GM23248 (cell line): ENCODE results near the gene LRMDA. TPM values are rescaled to one million over a fixed set of nuclear protein-coding genes. Genes with fewer than 3 reads are reported as not detected.
A peak's percentile ranks its signal among the peaks of the same experiment; 100 is the strongest.

Source experiments
- DNase-seq: peaks from one replicate; pipeline ENCODE4 v3.0.0-alpha.2; 2015
- H2AFZ ChIP-seq: fragments of 200-600 bp; sonication (generic); 2 replicates; pipeline ENCODE4 v1.6.1; 2016; ENCODE audit warnings: antibody characterized with exemption
- H3F3A ChIP-seq: fragments of 200-600 bp; sonication (generic); 2 replicates; pipeline ENCODE4 v1.6.1; 2016; ENCODE audit warnings: mild to moderate bottlenecking, antibody characterized with exemption, mixed run types; ENCODE audit not compliant: insufficient read depth
- H3K27ac ChIP-seq: fragments of 200-600 bp; sonication (generic); 2 replicates; pipeline ENCODE4 v1.5.1; 2016; ENCODE audit warnings: mild to moderate bottlenecking
- H3K27me3 ChIP-seq: fragments of 200-600 bp; sonication (generic); replicated peaks from 2 replicates; pipeline ENCODE4 v1.6.1; 2016; ENCODE audit warnings: mild to moderate bottlenecking; ENCODE audit not compliant: insufficient read depth
- H3K36me3 ChIP-seq: fragments of 200-600 bp; sonication (generic); 2 replicates; pipeline ENCODE4 v1.6.1; 2016; ENCODE audit warnings: low read depth, mild to moderate bottlenecking
- H3K4me1 ChIP-seq: fragments of 200-600 bp; sonication (generic); 2 replicates; pipeline ENCODE4 v1.6.1; 2016; ENCODE audit warnings: mild to moderate bottlenecking; ENCODE audit not compliant: insufficient read depth
- H3K4me2 ChIP-seq: fragments of 200-600 bp; sonication (generic); one replicate; pipeline ENCODE4 v1.6.1; 2016; ENCODE audit warnings: mild to moderate bottlenecking; ENCODE audit not compliant: unreplicated experiment
- H3K4me3 ChIP-seq: fragments of 200-600 bp; sonication (generic); 2 replicates; pipeline ENCODE4 v1.5.1; 2016; ENCODE audit warnings: mild to moderate bottlenecking
- H3K79me2 ChIP-seq: fragments of 200-600 bp; sonication (generic); 2 replicates; pipeline ENCODE4 v1.6.1; 2016; ENCODE audit warnings: mild to moderate bottlenecking; ENCODE audit not compliant: insufficient read depth
- H3K9ac ChIP-seq: fragments of 200-600 bp; sonication (generic); 2 replicates; pipeline ENCODE4 v1.6.1; 2016; ENCODE audit warnings: mild to moderate bottlenecking
- H3K9me2 ChIP-seq: fragments of 200-600 bp; sonication (generic); 2 replicates; pipeline ENCODE4 v1.6.1; 2016; ENCODE audit warnings: mixed run types, mild to moderate bottlenecking, moderate library complexity; ENCODE audit not compliant: insufficient read depth
- H3K9me3 ChIP-seq: fragments of 200-600 bp; sonication (generic); one replicate; pipeline ENCODE4 v1.6.1; 2017; ENCODE audit warnings: low read depth
- H4K20me1 ChIP-seq: fragments of 200-600 bp; sonication (generic); 2 replicates; pipeline ENCODE4 v1.6.0; 2016; ENCODE audit not compliant: insufficient read depth
- EZH2 ChIP-seq: fragments of 200-600 bp; sonication (generic); IDR thresholded peaks from 2 replicates; pipeline ENCODE4 v1.6.1; 2018; ENCODE audit warnings: antibody characterized with exemption, mild to moderate bottlenecking; ENCODE audit not compliant: insufficient read depth, poor library complexity, severe bottlenecking
- EZH2phosphoT487 ChIP-seq: fragments of 200-600 bp; sonication (generic); IDR thresholded peaks from 2 replicates; pipeline ENCODE4 v1.6.1; 2018; ENCODE audit warnings: antibody characterized with exemption, moderate library complexity, mild to moderate bottlenecking, low read depth; ENCODE audit not compliant: insufficient read depth
- WGBS, 2 experiments: methylation state at CpG; one replicate each; pipeline ENCODE4 v1.1.6; 2015 to 2017; ENCODE audit warnings: low lambda C conversion rate in 2 of 2, low coverage in 1 of 2; ENCODE audit errors: missing lambda C conversion rate in 2 of 2; 5-methylcytosine and 5-hydroxymethylcytosine counted together
- in situ Hi-C: fragments of 300-500 bp; cut with MboI; formaldehyde crosslinking; loops from 2 replicates; pipeline ENCODE4 v1.15.0; 2020
- polyA plus RNA-seq: library from polyadenylated mRNA; unstranded; fragments of >200 nt; fragmentation: Nextera tagmentation; extraction: Ambion mirVana; gene quantifications from 2 replicates; pipeline ENCODE4 v1.2.1, GENCODE V29; 2016
- total RNA-seq: library from RNA; depleted of rRNA; stranded (reverse); fragments of >200 nt; shearing (Covaris generic); gene quantifications from 2 replicates; pipeline ENCODE4 v1.2.3, GENCODE V29; 2014

LRMDA gene
- total and polyA plus RNA-seq, 2 experiments from 2014 or later = 2.6 TPM; not detected in 1

DNA sequence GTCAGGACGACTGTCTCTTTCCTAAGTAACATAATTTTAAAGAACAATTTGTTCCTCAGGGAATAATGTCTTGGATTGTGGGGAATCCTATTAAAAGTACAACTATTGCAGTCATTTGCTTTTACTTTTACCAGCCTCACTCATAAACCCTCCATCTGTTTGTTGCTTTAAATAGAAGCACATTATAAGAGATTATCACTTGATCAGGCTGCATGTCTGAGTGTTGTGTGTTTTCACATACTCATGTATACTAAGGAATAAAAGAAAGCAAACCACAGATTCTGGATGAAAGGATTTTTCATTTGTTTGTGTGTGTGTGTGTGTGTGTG is 1128.4 kb downstream of the LRMDA start:
- H3K9ac ChIP-seq = no peak overlapping the region
- no peaks in the 10 kb centered on the region for H3K79me2 ChIP-seq
- DNase-seq = no peak
- no peak overlapping the region for H3K27ac ChIP-seq
- no peak overlapping the region for H2AFZ ChIP-seq
- H3K4me2 ChIP-seq = peak overlapping the region; percentile 36
- H3K9me2 ChIP-seq = no peaks in the 10 kb centered on the region
- H3K4me1 ChIP-seq = peaks cover 23% of the 10 kb centered on the region
- no peaks in the 10 kb centered on the region for H3K36me3 ChIP-seq
- no peak overlapping the region for H3K4me3 ChIP-seq
- no peaks in the 10 kb centered on the region for H3K9me3 ChIP-seq
- in situ Hi-C loops = loop anchor here (10.0 to 25.0 kb wide), 2 partner anchors 425 to 552 kb away; no protein-coding TSS in a partner anchor
- peaks cover 24% of the 10 kb centered on the region for H3F3A ChIP-seq
- H3K27me3 ChIP-seq = peaks cover 10% of the 10 kb centered on the region; the same call in 1 of the 2 replicates
- no peaks in the 10 kb centered on the region for H4K20me1 ChIP-seq
- no peak for TF ChIP-seq EZH2phosphoT487
- TF ChIP-seq EZH2 = no peak
- WGBS, 2 experiments = 37 to 43% methylated on average over 1 of the region's 1 CpG

DNA sequence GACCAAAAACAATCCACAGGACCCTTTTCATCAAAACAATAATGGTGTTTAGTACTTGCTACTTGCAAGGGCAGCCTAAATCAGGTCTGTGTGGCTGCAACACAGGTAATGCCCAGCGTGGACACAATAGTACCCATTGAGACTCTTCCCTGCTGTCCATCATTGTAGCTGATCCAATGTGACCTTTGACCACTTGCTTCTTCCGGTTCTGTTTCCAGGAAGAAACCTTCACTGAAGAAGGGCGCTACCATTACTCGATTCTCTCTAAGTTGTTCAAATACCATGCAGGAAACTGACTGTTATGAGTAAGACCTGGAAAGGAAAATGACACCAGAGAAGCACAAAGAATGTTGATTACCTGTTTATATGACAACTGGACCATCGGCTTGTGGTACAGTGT is 1128.9 kb downstream of the LRMDA start:
- no peaks in the 10 kb centered on the region for H3K79me2 ChIP-seq
- DNase-seq = no peak
- 90 to 99% methylated on average over 5 of the region's 5 CpGs for WGBS, 2 experiments
- no peak overlapping the region for H3K27ac ChIP-seq
- H3F3A ChIP-seq = peaks cover 24% of the 10 kb centered on the region
- H3K36me3 ChIP-seq = no peaks in the 10 kb centered on the region
- no peaks in the 10 kb centered on the region for H3K9me3 ChIP-seq
- H3K4me1 ChIP-seq = peaks cover 23% of the 10 kb centered on the region
- H2AFZ ChIP-seq = no peak overlapping the region
- no peak for TF ChIP-seq EZH2phosphoT487
- TF ChIP-seq EZH2 = no peak
- no peaks in the 10 kb centered on the region for H3K9me2 ChIP-seq
- no peaks in the 10 kb centered on the region for H4K20me1 ChIP-seq
- no peak overlapping the region for H3K9ac ChIP-seq
- no peak overlapping the region for H3K4me3 ChIP-seq
- H3K4me2 ChIP-seq = no peak overlapping the region
- in situ Hi-C loops = loop anchor here (10.0 to 25.0 kb wide), 2 partner anchors 424 to 552 kb away; no protein-coding TSS in a partner anchor
- H3K27me3 ChIP-seq = peaks cover 5% of the 10 kb centered on the region; the same call in 1 of the 2 replicates

DNA sequence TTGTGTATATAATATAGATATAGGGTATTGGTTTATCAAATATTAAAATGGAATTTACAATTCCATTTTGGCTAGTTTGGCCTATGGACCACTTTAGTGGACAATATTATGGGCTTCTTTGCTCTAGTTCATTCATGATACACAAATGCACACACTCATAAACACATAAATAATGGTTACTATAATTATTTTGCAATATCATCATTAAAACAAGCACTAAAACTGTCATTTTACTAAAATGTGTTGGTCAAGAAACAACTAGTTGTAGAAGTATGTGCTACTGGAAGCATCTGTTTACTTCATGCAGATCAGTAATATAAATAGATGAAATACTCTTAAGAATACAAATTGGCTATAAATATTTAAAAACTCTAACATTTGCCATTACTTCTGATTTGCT is 1131.9 kb downstream of the LRMDA start:
- Histone ChIP-seq H3K79me2 (no peaks in the 10 kb centered on the region), H3F3A (peaks cover 19% of the 10 kb centered on the region), H3K27ac (no peak overlapping the region), H4K20me1 (no peaks in the 10 kb centered on the region), H3K9me3 (no peaks in the 10 kb centered on the region), H3K4me1 (peaks cover 18% of the 10 kb centered on the region), H3K4me2 (no peak overlapping the region), H3K27me3 (peaks cover 3% of the 10 kb centered on the region; the same call in 1 of the 2 replicates), H3K4me3 (no peak overlapping the region), H2AFZ (no peak overlapping the region), H3K9me2 (no peaks in the 10 kb centered on the region), H3K36me3 (no peaks in the 10 kb centered on the region), H3K9ac (no peak overlapping the region)
- in situ Hi-C loops = loop anchor here (10.0 to 25.0 kb wide), 2 partner anchors 422 to 549 kb away; no protein-coding TSS in a partner anchor
- no peak for TF ChIP-seq EZH2
- no peak for TF ChIP-seq EZH2phosphoT487
- DNase-seq = no peak

DNA sequence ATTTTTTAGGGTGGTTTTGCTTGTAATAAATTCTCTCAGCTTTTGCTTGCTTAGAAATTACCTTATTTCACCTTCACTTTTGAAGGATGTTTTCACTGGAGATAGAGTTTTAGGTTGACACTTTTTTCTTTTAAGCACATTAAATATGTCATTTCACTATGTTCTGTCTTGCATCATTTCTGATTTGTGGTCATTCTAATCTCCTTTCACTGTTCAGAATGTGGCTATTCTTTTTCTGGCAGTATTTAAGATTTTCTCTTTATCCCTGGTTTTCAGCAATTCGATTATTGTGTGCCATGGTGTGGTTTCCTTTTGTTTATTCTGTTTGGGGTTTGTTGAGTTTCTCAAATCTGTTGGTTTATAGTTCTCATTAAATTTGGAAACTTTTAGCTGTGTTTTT is 1140.6 kb downstream of the LRMDA start:
- no peak overlapping the region for H2AFZ ChIP-seq
- no peak overlapping the region for H3K4me2 ChIP-seq
- TF ChIP-seq EZH2phosphoT487 = no peak
- TF ChIP-seq EZH2 = no peak
- in situ Hi-C loops = loop anchor here (25.0 kb wide), 1 partner anchor 540 kb away; no protein-coding TSS in a partner anchor
- no peak overlapping the region for H3K4me3 ChIP-seq
- WGBS, 2 experiments = 54 to 60% methylated on average over 1 of the region's 1 CpG
- H3K9me3 ChIP-seq = no peaks in the 10 kb centered on the region
- 0 out of 2 replicates have a peak, but pooled peaks cover 3% of the 10 kb centered on the region for H3K27me3 ChIP-seq
- peaks cover 18% of the 10 kb centered on the region for H3K4me1 ChIP-seq
- H3F3A ChIP-seq = peaks cover 14% of the 10 kb centered on the region
- H4K20me1 ChIP-seq = no peaks in the 10 kb centered on the region
- no peaks in the 10 kb centered on the region for H3K79me2 ChIP-seq
- H3K9ac ChIP-seq = no peak overlapping the region
- no peaks in the 10 kb centered on the region for H3K36me3 ChIP-seq
- H3K27ac ChIP-seq = no peak overlapping the region
- H3K9me2 ChIP-seq = no peaks in the 10 kb centered on the region
- no peak for DNase-seq
